Epithelial cell of prostate (primary cell): ENCODE results near the gene TPPP2.
"Not testable (repeated sequence)": the region's sequence is repeated elsewhere in the genome, so short reads cannot be mapped to it uniquely, and the experiment has no call there.

Experiments
- DNase-seq: peaks from one replicate; pipeline ENCODE4 v3.0.0-alpha.2; 2011; ENCODE audit warnings: low read depth, low spot score
- H3K27ac ChIP-seq: fragments of 450-650 bp; 2 replicates; pipeline ENCODE4 v1.5.1; 2017; ENCODE audit warnings: mild to moderate bottlenecking

TPPP2 gene

DNA sequence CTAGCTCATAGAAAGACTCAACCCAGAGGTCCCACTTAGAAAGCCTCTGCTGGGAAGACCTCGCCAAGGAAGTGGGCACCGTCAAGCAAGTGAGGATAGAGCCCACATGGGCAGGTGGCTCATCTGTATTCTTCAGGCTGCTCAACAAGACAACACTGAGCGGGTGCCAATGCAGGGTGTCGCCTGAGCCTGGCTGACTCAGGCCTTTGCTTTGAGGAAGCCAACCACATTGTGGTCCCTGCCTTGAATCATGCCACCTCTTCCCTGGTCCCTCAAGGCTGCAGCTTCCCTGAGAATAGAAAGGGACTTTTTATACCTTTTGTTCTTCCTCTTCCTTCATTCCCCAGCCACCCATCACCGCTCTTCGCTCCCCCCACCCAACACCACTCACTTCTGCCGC is 6.7 kb downstream of the TPPP2 start:
- H3K27ac ChIP-seq = peak overlapping the region; percentile 21
- DNase-seq = no peak

GRCh38 chr14:21037156-21037555 is 7.1 kb downstream of the TPPP2 start:
- DNase-seq = no peak
- H3K27ac ChIP-seq = peak overlapping the region; percentile 21

DNA sequence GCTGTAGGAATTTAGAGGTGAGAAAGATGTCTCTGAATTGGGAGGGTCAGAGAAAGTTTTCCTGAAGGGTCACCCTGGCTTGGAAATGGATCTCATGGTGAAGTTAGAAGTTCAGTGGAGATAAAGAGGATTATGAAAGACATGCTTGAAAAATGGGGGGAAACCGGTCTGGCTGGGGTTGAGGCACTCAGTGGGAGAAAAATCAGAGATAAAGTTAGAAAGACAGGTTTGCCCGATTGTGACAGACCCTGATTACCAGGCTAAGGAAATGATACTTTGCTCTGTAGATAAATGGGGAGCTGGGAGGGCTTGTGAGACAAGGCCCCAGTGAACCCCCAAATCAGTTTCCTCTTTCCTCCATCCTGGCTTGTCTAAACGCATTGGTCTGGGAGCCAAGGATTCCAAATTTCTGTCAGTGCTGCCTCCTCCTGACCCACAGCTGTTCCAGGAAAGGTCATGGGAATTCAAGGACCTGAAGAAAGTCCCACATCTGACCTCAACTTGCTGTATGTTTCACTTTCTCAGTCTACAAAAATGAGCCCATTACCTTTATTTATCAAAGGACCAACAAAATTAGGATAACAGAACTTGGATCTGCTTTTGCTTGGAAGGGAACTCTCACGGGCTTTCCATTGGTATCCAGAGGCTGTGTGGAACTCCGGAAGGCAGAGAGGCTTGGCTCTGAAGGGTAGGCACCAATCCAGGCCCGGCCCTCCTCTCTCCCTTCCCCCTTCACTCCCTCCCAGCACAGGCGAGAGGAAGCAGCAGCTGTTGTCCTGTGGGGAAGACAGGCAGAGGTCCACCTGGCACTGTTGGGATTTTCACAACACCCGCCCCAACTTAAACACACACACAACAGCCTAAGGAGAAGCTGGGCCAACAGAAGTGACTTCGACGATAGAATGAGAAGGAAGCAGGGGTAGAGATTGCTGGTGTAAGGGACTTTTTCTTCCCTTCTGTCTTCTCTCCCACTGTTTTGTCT is 8.7 kb downstream of the TPPP2 start:
- DNase-seq = no peak
- peak overlapping the region; percentile 94 for H3K27ac ChIP-seq

GRCh38 chr14:21039585-21040369 is 9.8 kb downstream of the TPPP2 start:
- peak overlapping the region; percentile 94 for H3K27ac ChIP-seq
- DNase-seq = no peak

GRCh38 chr14:21040370-21040925 is 10.4 kb downstream of the TPPP2 start:
- DNase-seq = no peak
- peak overlapping the region; percentile 94 for H3K27ac ChIP-seq

DNA sequence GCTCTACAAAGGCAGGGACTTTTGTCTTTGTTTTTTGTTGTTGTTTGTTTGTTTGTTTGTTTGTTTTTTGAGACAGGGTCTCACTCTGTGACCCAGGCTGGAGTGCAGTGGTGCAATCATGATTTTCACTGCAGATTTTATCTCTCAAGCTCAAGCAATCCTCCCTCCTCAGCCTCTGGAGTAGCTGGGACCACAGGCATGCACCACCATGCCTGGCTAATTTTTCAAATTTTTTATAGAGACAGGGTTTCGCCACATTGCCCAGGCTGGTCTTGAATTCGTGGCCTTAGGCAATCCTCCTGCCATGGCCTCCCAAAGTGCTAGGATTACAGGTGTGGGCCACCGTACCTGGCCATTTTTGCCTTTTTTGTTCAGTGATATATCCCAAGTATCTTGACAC is 10.9 kb downstream of the TPPP2 start:
- DNase-seq = not testable (repeated sequence)
- H3K27ac ChIP-seq = peak overlapping the region; percentile 94

GRCh38 chr14:21041676-21042433 is 11.8 kb downstream of the TPPP2 start, which contains the start of gene RNASE7:
RNASE7 (plus strand) TSS chr14:21042362; CDS start chr14:21042993, 631 bp downstream.
- H3K27ac ChIP-seq = peak within 1 kb of the TSS; percentile 94
- peak; percentile 98 for DNase-seq

- no peak for DNase-seq
- H3K27ac ChIP-seq = peak overlapping the region; percentile 94
Measured at GRCh38 chr14:21042918-21043317, 12.9 kb downstream of the TPPP2 start.

GRCh38 chr14:21043387-21043973 is 13.5 kb downstream of the TPPP2 start:
- DNase-seq = no peak
- H3K27ac ChIP-seq = peak overlapping the region; percentile 94

DNA sequence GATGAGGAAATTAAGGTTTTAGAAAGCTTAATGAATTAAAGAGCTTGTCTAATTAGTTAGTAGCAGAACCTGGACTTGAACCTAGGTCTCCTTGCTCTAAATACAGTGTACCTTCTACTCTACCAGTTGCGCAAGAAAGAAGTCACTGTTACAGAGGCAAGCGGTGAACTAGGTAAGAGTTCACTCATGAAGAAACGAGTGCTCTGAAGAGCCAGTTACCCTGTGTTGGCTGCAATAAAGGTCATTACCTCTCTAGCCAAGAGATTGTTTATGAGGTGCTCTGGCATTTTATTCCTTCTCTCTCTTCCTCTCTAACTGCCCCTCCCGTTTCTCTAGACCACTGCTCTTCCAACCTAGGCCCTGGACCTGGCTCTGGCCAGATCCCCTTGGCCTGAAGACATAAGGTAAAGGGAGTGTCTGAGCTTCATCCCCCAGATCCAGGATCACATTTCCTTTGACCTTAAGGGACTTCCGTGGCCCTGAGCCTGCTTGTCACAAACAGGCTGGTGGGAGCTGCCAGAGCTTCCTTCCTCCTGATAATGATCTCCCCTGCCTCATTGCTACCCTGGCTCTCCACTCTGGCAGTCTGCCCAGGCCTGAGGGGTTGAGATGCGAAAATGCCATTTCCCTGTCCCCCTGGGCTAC is 14.1 kb downstream of the TPPP2 start:
- H3K27ac ChIP-seq = peak overlapping the region; percentile 94
- DNase-seq = no peak

DNA sequence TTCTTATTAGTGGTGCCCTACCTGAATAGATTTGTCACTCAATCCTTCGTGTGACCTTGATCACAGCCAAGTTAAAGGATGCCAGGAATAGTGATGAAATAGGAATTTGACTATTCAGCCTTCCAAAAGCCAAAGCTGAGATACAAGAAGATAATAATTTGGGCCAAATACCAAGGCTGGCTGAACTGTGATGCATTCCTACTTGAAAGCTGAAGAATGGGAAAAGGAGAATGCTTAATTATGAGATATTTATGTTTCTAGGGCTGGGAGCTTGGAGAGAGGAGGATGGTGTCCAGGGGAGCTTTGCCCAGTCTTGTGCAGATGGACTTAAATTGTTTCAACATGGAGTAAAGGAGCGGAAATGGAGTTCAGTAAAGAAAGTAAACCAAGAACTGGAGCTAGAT is 17.4 kb downstream of the TPPP2 start:
- H3K27ac ChIP-seq = peak overlapping the region; percentile 44
- no peak for DNase-seq

- no peak overlapping the region for H3K27ac ChIP-seq
- no peak for DNase-seq
Measured at GRCh38 chr14:21048638-21049037, 18.6 kb downstream of the TPPP2 start.

- H3K27ac ChIP-seq = no peak overlapping the region
- no peak for DNase-seq
Measured at GRCh38 chr14:21049271-21049673, 19.3 kb downstream of the TPPP2 start.

DNA sequence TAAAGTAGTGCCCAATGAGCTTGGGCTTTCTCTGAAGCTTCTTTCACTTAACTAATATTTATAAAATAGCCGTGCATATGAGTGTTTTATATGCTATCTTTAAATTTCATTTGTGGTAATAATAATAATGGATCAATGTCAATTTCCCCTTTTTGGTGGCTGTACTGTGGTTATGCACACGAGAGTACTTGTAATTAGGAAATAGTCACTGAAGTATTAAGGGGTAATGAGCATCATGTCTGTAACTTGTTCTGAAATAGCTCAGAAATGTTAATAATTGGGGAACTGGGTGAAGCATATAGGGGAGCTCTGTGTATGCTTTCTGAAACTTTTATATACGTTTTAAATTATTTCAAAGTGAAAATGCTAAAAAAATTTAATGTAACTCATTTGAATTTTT is 20.6 kb downstream of the TPPP2 start:
- no peak overlapping the region for H3K27ac ChIP-seq
- DNase-seq = no peak

DNA sequence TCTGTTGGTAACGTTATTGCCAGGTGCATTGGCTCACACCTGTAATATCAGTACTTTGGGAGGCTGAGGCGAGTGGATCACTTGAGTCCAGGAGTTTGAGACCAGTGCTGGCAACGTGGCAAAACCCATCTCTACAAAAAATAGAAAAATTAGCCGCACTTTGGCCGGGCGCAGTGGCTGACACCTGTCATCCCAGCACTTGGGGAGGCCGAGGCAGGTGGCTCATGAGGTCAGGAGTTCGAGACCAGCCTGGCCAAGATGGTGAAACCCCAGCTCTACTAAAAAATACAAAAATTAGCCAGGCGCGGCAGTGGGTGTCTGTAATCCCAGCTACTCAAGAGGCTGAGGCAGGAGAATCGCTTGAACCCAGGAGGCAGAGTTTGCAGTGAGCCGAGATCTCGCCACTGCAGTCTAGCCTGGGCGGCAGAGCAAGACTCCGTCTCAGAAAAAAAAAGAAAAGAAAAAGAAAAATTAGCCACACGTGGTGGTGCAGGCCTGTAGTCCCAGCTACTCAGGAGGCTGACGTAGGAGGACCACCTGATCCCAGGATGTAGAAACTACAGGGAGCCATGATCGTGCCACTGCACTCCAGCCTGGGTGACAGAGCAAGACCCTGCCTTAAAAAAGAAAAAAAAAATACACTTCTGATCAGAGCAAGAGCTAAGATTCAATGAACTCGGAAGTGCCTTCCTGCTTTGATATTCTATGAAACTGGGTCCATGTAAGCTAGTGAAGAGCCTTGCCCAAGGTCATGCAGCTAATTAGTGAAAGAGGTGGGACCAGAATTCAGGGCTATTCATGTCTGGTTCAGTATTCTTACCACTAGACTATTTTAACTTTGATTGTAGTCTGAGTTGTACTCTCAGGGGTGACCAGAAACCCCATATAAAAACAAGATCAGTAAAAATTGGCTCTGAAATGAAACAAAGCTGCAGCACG is 23.4 kb downstream of the TPPP2 start:
- DNase-seq = no peak

DNA sequence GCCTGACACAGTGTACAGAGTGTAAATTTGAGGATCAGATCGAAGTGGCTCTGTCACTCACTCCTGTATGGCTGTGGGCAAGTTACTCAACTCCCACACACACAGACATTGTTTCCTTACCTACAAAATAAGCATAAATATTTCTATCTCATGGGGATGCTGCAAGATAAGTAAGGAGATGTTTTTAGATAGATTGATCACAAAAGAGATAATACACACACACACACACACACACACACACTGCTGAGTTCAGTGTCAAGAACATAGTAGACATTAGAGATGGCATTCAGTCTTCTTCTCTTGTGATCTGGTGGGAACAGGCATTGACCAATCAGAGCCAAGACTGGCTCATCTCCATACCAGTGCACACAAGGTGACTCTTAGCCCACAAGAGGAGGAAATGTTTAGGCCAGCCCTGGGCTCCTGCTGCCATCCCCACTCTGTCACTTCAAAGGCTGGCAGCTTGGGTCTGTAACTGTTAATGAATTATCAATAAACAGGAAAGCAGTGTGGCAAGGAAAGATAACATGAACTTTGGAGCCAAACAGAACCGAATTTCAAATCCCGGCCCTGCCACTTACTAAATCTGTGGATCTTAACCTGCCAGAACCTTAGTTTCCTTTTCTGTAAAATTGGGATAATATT is 24.2 kb downstream of the TPPP2 start:
- no peak for DNase-seq
- no peak overlapping the region for H3K27ac ChIP-seq

More for the DNA sequence above, 23.4 kb downstream of the TPPP2 start:
- no peak overlapping the region for H3K27ac ChIP-seq

DNA sequence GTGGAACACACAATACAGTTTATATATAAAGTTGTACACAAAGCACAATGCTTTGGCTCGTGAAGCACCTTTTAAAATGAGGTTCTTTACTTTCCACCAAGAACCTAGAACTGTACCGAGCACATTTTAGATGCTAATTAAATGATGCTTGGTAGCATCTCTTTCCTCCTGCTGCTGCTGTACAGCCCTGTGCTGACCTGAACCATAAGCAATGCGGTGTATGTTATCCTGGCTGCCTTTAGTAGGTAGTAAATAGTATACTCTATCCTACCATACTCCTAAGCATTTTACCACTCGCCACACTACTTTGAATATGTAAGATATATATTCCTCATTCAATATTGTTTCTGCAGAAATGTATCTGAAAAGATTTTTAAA is 24.7 kb downstream of the TPPP2 start:
- no peak for DNase-seq
- H3K27ac ChIP-seq = no peak overlapping the region
